H1 (cell line): ENCODE measurements around the gene NFE2L2. TPM values are rescaled to one million over a fixed set of nuclear protein-coding genes. Genes with fewer than 3 reads are reported as not detected.

Source experiments
- CTCF ChIA-PET: fragments of 300-600 bp; sonication (Branson Sonifier 250); formaldehyde crosslinking; loops from one replicate; lab custom pipeline; 2021; ENCODE audit not compliant: partially characterized antibody; lab: Charles Lee
- POLR2A ChIA-PET: fragments of 300-600 bp; sonication (Branson Sonifier 250); formaldehyde crosslinking; loops from one replicate; lab custom pipeline; 2021; ENCODE audit warnings: inconsistent platforms; ENCODE audit not compliant: partially characterized antibody; lab: Charles Lee
- DNase-seq, 2 experiments: peaks; one replicate each; pipeline versions ENCODE4 v3.0.0 to v3.0.0-alpha.2; 2010 to 2022; ENCODE audit warnings: low spot score in 2 of 2, low read depth in 1 of 2, mixed read lengths in 1 of 2
- FAIRE-seq: peaks from 2 replicates; lab custom pipeline; 2011; peaks lifted over from hg19 to GRCh38; lab: Jason Lieb, UNC
- H2AFZ ChIP-seq: 2 replicates; pipeline ENCODE4 v1.8.1; 2012; ENCODE audit warnings: low read length, inconsistent platforms
- H2AK5ac ChIP-seq: 2 replicates; pipeline ENCODE4 v1.6.1; 2013; ENCODE audit warnings: low read depth, low read length
- H2BK120ac ChIP-seq: replicated peaks from 2 replicates; pipeline ENCODE3; 2013; ENCODE audit warnings: low read depth, low read length, inconsistent platforms
- H2BK12ac ChIP-seq: 2 replicates; pipeline ENCODE4 v1.6.1; 2013; ENCODE audit warnings: low read depth, low read length
- H2BK15ac ChIP-seq: 2 replicates; pipeline ENCODE4 v1.6.1; 2013; ENCODE audit warnings: low read length
- H2BK20ac ChIP-seq: 2 replicates; pipeline ENCODE4 v1.6.1; 2013; ENCODE audit warnings: low read length
- H2BK5ac ChIP-seq: 2 replicates; pipeline ENCODE4 v1.6.1; 2013; ENCODE audit warnings: low read depth, low read length
- H3K14ac ChIP-seq: 2 replicates; pipeline ENCODE4 v1.6.1; 2013; ENCODE audit warnings: inconsistent platforms; ENCODE audit not compliant: insufficient read length
- H3K18ac ChIP-seq: 2 replicates; pipeline ENCODE4 v1.6.1; 2013; ENCODE audit warnings: low read length; ENCODE audit errors: extremely low read depth
- H3K23ac ChIP-seq: 2 replicates; pipeline ENCODE4 v1.6.1; 2013; ENCODE audit warnings: inconsistent platforms; ENCODE audit not compliant: insufficient read length
- H3K23me2 ChIP-seq: 2 replicates; pipeline ENCODE4 v1.6.1; 2013; ENCODE audit warnings: low read depth, low read length
- H3K27ac ChIP-seq: 2 replicates; pipeline ENCODE4 v1.6.1; 2011; ENCODE audit warnings: low read depth, low read length, inconsistent platforms
- H3K27me3 ChIP-seq, 4 experiments: replicated peaks in 1 of 4; 1 replicate in 1 of 4; 2 replicates in 3 of 4; pipeline versions ENCODE4 v1.6.1 to v1.8.1; 2011 to 2013; ENCODE audit warnings: low read length in 3 of 4, mild to moderate bottlenecking in 3 of 4, inconsistent platforms in 2 of 4, mixed read lengths in 2 of 4, moderate library complexity in 1 of 4; ENCODE audit not compliant: control insufficient read depth in 3 of 4, insufficient read depth in 3 of 4; ENCODE audit errors: extremely low read depth in 1 of 4
- H3K36me3 ChIP-seq, 4 experiments: 2 replicates each; pipeline versions ENCODE4 v1.6.1 to v1.8.1; 2011 to 2013; ENCODE audit warnings: mild to moderate bottlenecking in 4 of 4, low read length in 3 of 4, moderate library complexity in 2 of 4, control low read depth in 1 of 4, inconsistent platforms in 1 of 4; ENCODE audit not compliant: insufficient read depth in 4 of 4, control insufficient read depth in 2 of 4
- H3K4ac ChIP-seq: replicated peaks from 2 replicates; pipeline ENCODE3; 2013; ENCODE audit warnings: low read length, low read depth, mixed read lengths, inconsistent platforms; ENCODE audit not compliant: insufficient read length
- H3K4me1 ChIP-seq, 4 experiments: replicated peaks in 1 of 4; 1 replicate in 1 of 4; 2 replicates in 3 of 4; pipeline versions ENCODE4 v1.6.1 to v1.8.1; 2011 to 2013; ENCODE audit warnings: low read length in 3 of 4, inconsistent platforms in 2 of 4, mixed read lengths in 1 of 4; ENCODE audit not compliant: insufficient read depth in 4 of 4, control insufficient read depth in 3 of 4
- H3K4me2 ChIP-seq, 2 experiments: 2 replicates each; pipeline versions ENCODE4 v1.6.1 to v1.8.1; 2011 to 2013; ENCODE audit warnings: low read depth in 2 of 2, low read length in 2 of 2, control low read depth in 1 of 2, inconsistent platforms in 1 of 2, mild to moderate bottlenecking in 1 of 2; ENCODE audit not compliant: insufficient read depth in 1 of 2
- H3K4me3 ChIP-seq, 4 experiments: fragments of 200-600, 300-600 bp in 1 of 4; sonication (generic), shearing (Covaris generic), sonication (Bioruptor Twin) in 1 of 4; 2 replicates each; pipeline versions ENCODE4 v1.5.1 to v1.8.1; 2011 to 2016; ENCODE audit warnings: low read length in 4 of 4, low read depth in 3 of 4, control low read depth in 2 of 4, inconsistent platforms in 2 of 4, mild to moderate bottlenecking in 2 of 4, mixed read lengths in 1 of 4, moderate library complexity in 1 of 4; ENCODE audit not compliant: insufficient read depth in 2 of 4; ENCODE audit errors: extremely low read depth in 1 of 4
- H3K56ac ChIP-seq: replicated peaks from 2 replicates; pipeline ENCODE3; 2013; ENCODE audit warnings: low read depth, mild to moderate bottlenecking, mixed read lengths, low read length, inconsistent platforms; ENCODE audit not compliant: insufficient read length
- H3K79me1 ChIP-seq: 2 replicates; pipeline ENCODE4 v1.6.1; 2013; ENCODE audit warnings: low read depth, low read length, control low read depth
- H3K79me2 ChIP-seq, 2 experiments: 2 replicates each; pipeline versions ENCODE4 v1.6.1 to v1.8.1; 2012 to 2013; ENCODE audit warnings: low read length in 2 of 2, mild to moderate bottlenecking in 2 of 2, inconsistent platforms in 1 of 2; ENCODE audit not compliant: insufficient read depth in 2 of 2, control insufficient read depth in 1 of 2
- H3K9ac ChIP-seq, 4 experiments: replicated peaks in 1 of 4; 1 replicate in 1 of 4; 2 replicates in 3 of 4; pipeline versions ENCODE4 v1.6.1 to v1.8.1; 2011 to 2013; ENCODE audit warnings: low read depth in 3 of 4, low read length in 3 of 4, control low read depth in 2 of 4, mild to moderate bottlenecking in 2 of 4, moderate library complexity in 2 of 4, inconsistent platforms in 1 of 4; ENCODE audit errors: extremely low read depth in 1 of 4
- H3K9me3 ChIP-seq, 2 experiments: 2 replicates each; pipeline versions ENCODE4 v1.6.1 to v1.8.1; 2012 to 2013; ENCODE audit warnings: mild to moderate bottlenecking in 2 of 2, moderate library complexity in 2 of 2, control low read depth in 1 of 2, inconsistent platforms in 1 of 2, low read depth in 1 of 2, low read length in 1 of 2, mixed read lengths in 1 of 2; ENCODE audit not compliant: insufficient read depth in 2 of 2
- H4K20me1 ChIP-seq, 2 experiments: replicated peaks in 1 of 2; 2 replicates each; pipeline versions ENCODE3 to v1.8.1; 2011 to 2013; ENCODE audit warnings: inconsistent platforms in 2 of 2, low read length in 2 of 2, mild to moderate bottlenecking in 1 of 2; ENCODE audit not compliant: insufficient read depth in 2 of 2, control insufficient read depth in 1 of 2
- H4K5ac ChIP-seq: 2 replicates; pipeline ENCODE4 v1.6.1; 2013; ENCODE audit warnings: low read length, low read depth, mixed read lengths, inconsistent platforms; ENCODE audit not compliant: insufficient read length
- H4K8ac ChIP-seq: 2 replicates; pipeline ENCODE4 v1.8.0; 2013; ENCODE audit warnings: mild to moderate bottlenecking, moderate library complexity, low read length, inconsistent platforms; ENCODE audit not compliant: insufficient read depth; ENCODE audit errors: extremely low read depth
- H4K91ac ChIP-seq: replicated peaks from 2 replicates; pipeline ENCODE3; 2013; ENCODE audit warnings: low read length, mixed read lengths, inconsistent platforms; ENCODE audit not compliant: insufficient read length
- BCL11A ChIP-seq, 2 experiments: IDR thresholded peaks; one replicate each; pipeline ENCODE4 v1.6.1; 2011; ENCODE audit warnings: low read depth in 2 of 2, low read length in 2 of 2, mild to moderate bottlenecking in 2 of 2
- EZH2 ChIP-seq: fragments of 200-600 bp; sonication (generic); IDR thresholded peaks from 2 replicates; pipeline ENCODE4 v1.7.1; 2012; ENCODE audit warnings: low read depth, mild to moderate bottlenecking, moderate library complexity, low read length, inconsistent platforms; ENCODE audit not compliant: severe bottlenecking
- WGBS, 2 experiments: shearing (Covaris generic) in 1 of 2; methylation state at CpG; one replicate each; pipeline versions ENCODE4 v1.1.6 to v1.1.7; 2013 to 2015; ENCODE audit warnings: low lambda C conversion rate in 2 of 2, mixed read lengths in 2 of 2, inconsistent platforms in 1 of 2, low coverage in 1 of 2, missing lambda C conversion rate in 1 of 2; ENCODE audit not compliant: insufficient replicate concordance in 2 of 2, insufficient coverage in 1 of 2, insufficient read length in 1 of 2; ENCODE audit errors: extremely low coverage in 1 of 2, missing lambda C conversion rate in 1 of 2; 5-methylcytosine and 5-hydroxymethylcytosine counted together
- polyA plus RNA-seq, 7 experiments: library from polyadenylated mRNA; depleted of rRNA in 3 of 7; stranded (reverse) in 5 of 7; unstranded in 2 of 7; fragments of >200 nt in 5 of 7; fragments of 200-250 nt in 2 of 7; gene quantifications; 1 replicate in 5 of 7; 2 replicates in 1 of 7; 4 replicates in 1 of 7; pipeline versions ENCODE4 v1.2.1 to v1.2.3, GENCODE V29; 2011 to 2013; ENCODE audit warnings: missing spikeins in 2 of 7, mixed read lengths in 2 of 7
- total RNA-seq: library from RNA; stranded (reverse); fragmentation: NEBNext Ultra II Directional; extraction: Animal tissue kit (Norgen Biotek cat#: 25700); gene quantifications from 2 replicates; pipeline ENCODE4 v1.2.1, GENCODE V29; 2021

NFE2L2 gene
- total and polyA plus RNA-seq, 2 of the 8 experiments (the other 6 are each of a cell fraction or from before 2014, with no cell fraction given) = 33.2 to 34.5 TPM

GRCh38 chr2:177275040-177275742 is 10.7 kb upstream of the NFE2L2 start:
- H3K36me3 ChIP-seq = no peaks in the 10 kb centered on the region
- no peak overlapping the region for H3K56ac ChIP-seq
- H3K4me3 ChIP-seq = no peak overlapping the region
- no peak overlapping the region for H2AK5ac ChIP-seq
- H2BK5ac ChIP-seq = no peak overlapping the region
- H3K27me3 ChIP-seq = no peaks in the 10 kb centered on the region
- no peaks in the 10 kb centered on the region for H3K79me2 ChIP-seq
- no peak overlapping the region for H4K8ac ChIP-seq
- H3K9me3 ChIP-seq = no peaks in the 10 kb centered on the region
- 92% methylated on average over 5 of the region's 5 CpGs; no CpG with 5 or more reads in 1 of the 2 experiments for WGBS, 2 experiments
- no peak overlapping the region for H3K18ac ChIP-seq
- no peaks in the 10 kb centered on the region for H4K20me1 ChIP-seq
- H3K23ac ChIP-seq = no peak overlapping the region
- H3K9ac ChIP-seq = no peak overlapping the region
- H3K4ac ChIP-seq = no peak overlapping the region
- H2BK12ac ChIP-seq = no peak overlapping the region
- DNase-seq (no peak), FAIRE-seq (no peak)
- no peak overlapping the region for H3K27ac ChIP-seq
- no peak overlapping the region for H4K5ac ChIP-seq
- no peak overlapping the region for H3K4me2 ChIP-seq
- H4K91ac ChIP-seq = no peak overlapping the region
- H2BK15ac ChIP-seq = no peak overlapping the region
- TF ChIP-seq BCL11A (IDR thresholded peaks at IDR 0.05; ENCODE audit: low read depth in 2 of 2, low read length in 2 of 2) (no peak), EZH2 (no peak)
- TF ChIP-seq, all 59 proteins: peak for 0
- CTCF ChIA-PET = interaction anchor here (0.5 to 1.5 kb wide), 2 partner anchors 110 to 179 kb away, joined by 3 read pairs; no protein-coding TSS in a partner anchor
- H3K14ac ChIP-seq = no peak overlapping the region
- no peaks in the 10 kb centered on the region for H3K23me2 ChIP-seq
- no peaks in the 10 kb centered on the region for H3K4me1 ChIP-seq
- H2BK20ac ChIP-seq = no peak overlapping the region
- H2BK120ac ChIP-seq = no peak overlapping the region
- POLR2A ChIA-PET = interaction anchor here (3.4 kb wide), 1 partner anchor 11 kb away, joined by 33 read pairs; the partner anchor contains the start of gene NFE2L2
- H3K79me1 ChIP-seq = no peaks in the 10 kb centered on the region
- no peak overlapping the region for H2AFZ ChIP-seq
